Adrenal gland (tissue), 12 donors: ENCODE data around the gene PITRM1. TPM values are rescaled to one million over a fixed set of nuclear protein-coding genes. Genes with fewer than 3 reads are reported as not detected.

Experiments used
- DNase-seq, 7 donors: peaks; one replicate each; pipeline ENCODE4 v3.0.0-alpha.2; 2019 to 2020
- H3K27ac ChIP-seq, 5 donors: fragments of 200-600 bp; sonication (generic) in 4 of 5; 1 replicate in 3 of 5; 2 replicates in 2 of 5; pipeline versions ENCODE4 v1.5.1 to v1.8.0; 2016 to 2020; ENCODE audit warnings: mild to moderate bottlenecking in 1 of 5
- H3K27me3 ChIP-seq: fragments of 200-600 bp; 2 replicates; pipeline ENCODE4 v1.8.0; 2021
- H3K36me3 ChIP-seq, 2 donors: fragments of 200-600 bp; replicated peaks in 1 of 2; 1 replicate in 1 of 2; 2 replicates in 1 of 2; pipeline versions ENCODE4 v1.5.1 to v1.8.0; 2018 to 2022
- H3K4me1 ChIP-seq, 2 donors: fragments of 200-600 bp; replicated peaks in 1 of 2; 1 replicate in 1 of 2; 2 replicates in 1 of 2; pipeline versions ENCODE4 v1.5.1 to v1.8.0; 2018 to 2021
- H3K4me3 ChIP-seq, 4 donors: fragments of 200-600 bp; sonication (generic) in 3 of 4; one replicate each; pipeline ENCODE4 v1.5.1; 2016 to 2018
- H3K9me3 ChIP-seq, 3 donors: fragments of 200-600 bp; sonication (generic) in 1 of 3; replicated peaks in 1 of 3; 1 replicate in 2 of 3; 2 replicates in 1 of 3; pipeline versions ENCODE4 v1.5.1 to v1.8.0; 2016 to 2021
- POLR2A ChIP-seq, 2 donors: fragments of 450-650 bp; IDR thresholded peaks; one replicate each; pipeline ENCODE4 v1.6.1; 2017; ENCODE audit warnings: antibody characterized with exemption in 2 of 2, mild to moderate bottlenecking in 2 of 2, moderate library complexity in 1 of 2
- WGBS, 4 donors: extraction: QIAGEN DNeasy Blood & Tissue Kit in 2 of 4; methylation state at CpG; one replicate each; pipeline versions ENCODE4 v1.1.5 to v1.1.7; 2013 to 2017; 5-methylcytosine and 5-hydroxymethylcytosine counted together
- intact Hi-C, 2 donors: fragments of 100-400 bp; cut with DNase I; formaldehyde crosslinking; loops; one replicate each; pipeline versions ENCODE4 v1.14.1 to v1.15.0; 2022 to 2023
- polyA plus RNA-seq, 3 donors: library from polyadenylated mRNA; stranded (reverse); fragments of 200-250 nt in 2 of 3; fragments of 350-450 nt in 1 of 3; fragmentation: Illumina TruSeq in 1 of 3; extraction: RNeasy Lipid Tissue Mini Kit (QIAGEN cat#74804) in 1 of 3; gene quantifications; one replicate each; pipeline ENCODE4 v1.2.3, GENCODE V29; 2013 to 2014
- total RNA-seq, 9 donors: library from RNA; depleted of rRNA in 4 of 9; stranded (reverse); fragments of >200 nt in 4 of 9; fragments of 120-200 nt in 1 of 9; fragmentation: NEBNext Ultra II Directional in 1 of 9; extraction: Animal tissue kit (Norgen Biotek cat#: 25700) in 1 of 9; gene quantifications; one replicate each; pipeline versions ENCODE4 v1.1.0 to v1.2.4, GENCODE V29; 2013 to 2023
- TF ChIP-seq, protein P1 (sequence below), 6 experiments: fragments of 450-650 bp in 4 of 6; fragments of 200-600 bp in 2 of 6; sonication (generic) in 1 of 6; IDR thresholded peaks; 1 replicate in 5 of 6; 2 replicates in 1 of 6; pipeline versions ENCODE4 v1.5.1 to v1.8.0; 2016 to 2021; ENCODE audit warnings: antibody characterized with exemption in 6 of 6, mild to moderate bottlenecking in 2 of 6, moderate library complexity in 1 of 6
- donor health status: healthy with polysubstance abuse.
- donor health status: Bipolar disorder and iron deficiency.
- donor health status: DM: yes; HTN: yes; CAD: no.
- donor health status: DM: no; HTN: no; CAD: no.
- donor health status: DM: no; HTN: no; CAD: no.
- donor health status: DM: yes; HTN: yes; CAD: no.

Gene PITRM1
- total and polyA plus RNA-seq, 12 donors: 83.0 to 204 (median 102) TPM

DNA sequence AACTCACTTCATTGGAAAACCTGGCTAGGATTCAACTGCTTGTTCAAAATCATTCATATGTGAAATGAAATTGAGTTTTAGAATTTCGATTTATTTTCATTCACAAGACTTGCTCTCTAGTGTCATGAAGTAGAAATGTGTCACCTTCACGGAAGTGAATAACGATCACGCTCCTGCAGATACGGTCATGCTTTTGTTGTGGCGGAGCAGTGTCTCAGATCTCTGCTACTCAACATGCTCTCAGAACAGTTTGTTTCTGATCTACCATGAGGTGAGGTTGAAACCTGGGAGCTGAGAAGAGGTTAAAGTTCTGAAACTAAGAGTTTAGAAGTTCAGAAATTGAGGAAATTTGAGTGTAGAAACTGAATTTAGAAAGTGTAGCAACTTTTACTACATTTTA, 13.8 kb upstream of the PITRM1 start:
- intact Hi-C loops: no loop called here
- WGBS, 4 donors: 80 to 89% (median 85%) methylated on average over 6 of the region's 6 CpGs

GRCh38 chr10:3185386-3185785, 12.8 kb upstream of the PITRM1 start:
- Histone ChIP-seq H3K4me1 (no peaks in the 10 kb centered on the region), H3K27me3 (no peaks in the 10 kb centered on the region), H3K9me3 (no peaks in the 10 kb centered on the region), H3K27ac (no peak overlapping the region), H3K4me3 (no peak overlapping the region), H3K36me3 (no peaks in the 10 kb centered on the region)
- intact Hi-C loops: no loop called here
- 64 to 87% (median 83%) methylated on average over 3 to 6 of the region's 6 CpGs for WGBS, 4 donors
- TF ChIP-seq, protein P1, sequence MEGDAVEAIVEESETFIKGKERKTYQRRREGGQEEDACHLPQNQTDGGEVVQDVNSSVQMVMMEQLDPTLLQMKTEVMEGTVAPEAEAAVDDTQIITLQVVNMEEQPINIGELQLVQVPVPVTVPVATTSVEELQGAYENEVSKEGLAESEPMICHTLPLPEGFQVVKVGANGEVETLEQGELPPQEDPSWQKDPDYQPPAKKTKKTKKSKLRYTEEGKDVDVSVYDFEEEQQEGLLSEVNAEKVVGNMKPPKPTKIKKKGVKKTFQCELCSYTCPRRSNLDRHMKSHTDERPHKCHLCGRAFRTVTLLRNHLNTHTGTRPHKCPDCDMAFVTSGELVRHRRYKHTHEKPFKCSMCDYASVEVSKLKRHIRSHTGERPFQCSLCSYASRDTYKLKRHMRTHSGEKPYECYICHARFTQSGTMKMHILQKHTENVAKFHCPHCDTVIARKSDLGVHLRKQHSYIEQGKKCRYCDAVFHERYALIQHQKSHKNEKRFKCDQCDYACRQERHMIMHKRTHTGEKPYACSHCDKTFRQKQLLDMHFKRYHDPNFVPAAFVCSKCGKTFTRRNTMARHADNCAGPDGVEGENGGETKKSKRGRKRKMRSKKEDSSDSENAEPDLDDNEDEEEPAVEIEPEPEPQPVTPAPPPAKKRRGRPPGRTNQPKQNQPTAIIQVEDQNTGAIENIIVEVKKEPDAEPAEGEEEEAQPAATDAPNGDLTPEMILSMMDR (IDR thresholded peaks at IDR 0.05): no peak
- TF ChIP-seq POLR2A (IDR thresholded peaks at IDR 0.05): no peak
- DNase-seq: peak in 1 of 7 donors; percentile 27

More for the DNA sequence above, 13.8 kb upstream of the PITRM1 start:
- Histone ChIP-seq H3K36me3 (no peaks in the 10 kb centered on the region), H3K27ac (no peak overlapping the region), H3K4me3 (no peak overlapping the region), H3K27me3 (no peaks in the 10 kb centered on the region), H3K9me3 (no peaks in the 10 kb centered on the region), H3K4me1 (no peaks in the 10 kb centered on the region)
- DNase-seq: peak in 1 of 7 donors; percentile 9
- TF ChIP-seq, protein P1 (IDR thresholded peaks at IDR 0.05): no peak
- no peak for TF ChIP-seq POLR2A (IDR thresholded peaks at IDR 0.05)

DNA sequence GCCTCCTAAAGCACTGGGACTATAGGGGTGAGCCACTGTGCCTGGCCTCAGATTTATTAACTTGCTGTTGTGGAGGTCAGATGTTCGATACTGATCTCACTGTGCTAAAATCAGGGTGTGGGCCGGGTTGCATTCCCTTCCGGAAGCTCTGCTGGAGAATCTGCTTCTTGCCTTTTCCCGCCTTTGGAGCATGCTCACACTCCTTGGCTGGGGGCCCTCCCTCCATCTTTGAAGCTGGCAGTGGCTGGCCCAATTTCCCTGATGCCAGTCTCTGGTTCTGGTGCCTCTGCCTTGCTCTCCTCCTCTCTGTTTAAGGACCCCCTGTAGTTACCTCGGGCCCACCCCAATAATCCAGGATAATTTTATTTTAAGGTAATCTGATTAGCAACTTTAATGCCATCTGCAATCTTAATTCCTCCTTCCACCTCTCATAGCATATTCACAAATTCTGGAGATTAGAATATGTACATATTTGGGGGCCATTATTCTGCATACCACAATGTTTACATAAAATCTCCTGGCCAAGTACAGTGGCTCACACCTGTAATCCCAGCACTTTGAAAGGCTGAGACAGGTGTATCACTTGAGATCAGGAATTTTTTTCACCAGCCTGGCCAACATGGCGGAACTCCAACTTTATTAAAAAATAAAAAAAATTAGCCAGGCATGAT, 7.9 kb upstream of the PITRM1 start:
- Histone ChIP-seq H3K36me3 (no peaks in the 10 kb centered on the region), H3K4me1 (no peaks in the 10 kb centered on the region), H3K27me3 (no peaks in the 10 kb centered on the region), H3K9me3 (no peaks in the 10 kb centered on the region), H3K4me3 (no peak overlapping the region), H3K27ac (no peak overlapping the region)
- TF ChIP-seq, protein P1 (IDR thresholded peaks at IDR 0.05): no peak
- no peak for TF ChIP-seq POLR2A (IDR thresholded peaks at IDR 0.05)
- intact Hi-C loops: no loop called here
- WGBS, 4 donors: 77 to 88% (median 85%) methylated on average over 6 of the region's 6 CpGs
- peak in 1 of 7 donors; percentile 25 for DNase-seq

DNA sequence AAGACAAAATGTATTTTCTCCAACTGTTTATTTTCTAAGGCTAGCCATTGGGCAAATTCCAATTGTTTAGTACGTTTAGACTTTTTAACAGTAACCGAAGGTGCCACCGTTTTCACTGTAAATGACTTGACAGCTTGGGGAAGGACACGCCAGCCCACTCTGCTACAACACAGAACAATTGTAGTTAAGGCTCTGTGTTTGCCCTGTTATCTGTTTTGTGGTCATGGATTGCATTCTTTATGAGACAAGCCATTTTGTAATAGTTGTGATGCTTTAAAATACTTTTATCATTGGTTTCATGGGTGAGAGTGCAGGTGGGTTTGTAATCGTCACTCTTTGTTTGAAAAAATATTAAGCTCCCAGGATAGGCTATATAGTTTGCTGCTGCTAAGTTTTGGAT, 6.6 kb upstream of the PITRM1 start:
- Histone ChIP-seq H3K9me3 (no peaks in the 10 kb centered on the region), H3K27ac (no peak overlapping the region), H3K4me1 (no peaks in the 10 kb centered on the region), H3K36me3 (no peaks in the 10 kb centered on the region), H3K4me3 (no peak overlapping the region), H3K27me3 (no peaks in the 10 kb centered on the region)
- intact Hi-C loops: loop anchor here in 1 of 2 donors (10.0 kb wide), 1 partner anchor 244 kb away; no protein-coding TSS in a partner anchor
- no peak for TF ChIP-seq POLR2A (IDR thresholded peaks at IDR 0.05)
- TF ChIP-seq, protein P1 (IDR thresholded peaks at IDR 0.05): no peak
- 85 to 87% (median 87%) methylated on average over 5 of the region's 5 CpGs for WGBS, 4 donors
- DNase-seq: no peak
